GM19238 (cell line): Measurements from ENCODE around the gene HSP90AB1.
"Not testable (repeated sequence)": the region's sequence is repeated elsewhere in the genome, so short reads cannot be mapped to it uniquely, and the experiment has no call there.

Source experiments
- DNase-seq: peaks from one replicate; pipeline ENCODE4 v3.0.0; 2011; ENCODE audit warnings: low spot score; ENCODE audit not compliant: insufficient read length

HSP90AB1 gene

DNA sequence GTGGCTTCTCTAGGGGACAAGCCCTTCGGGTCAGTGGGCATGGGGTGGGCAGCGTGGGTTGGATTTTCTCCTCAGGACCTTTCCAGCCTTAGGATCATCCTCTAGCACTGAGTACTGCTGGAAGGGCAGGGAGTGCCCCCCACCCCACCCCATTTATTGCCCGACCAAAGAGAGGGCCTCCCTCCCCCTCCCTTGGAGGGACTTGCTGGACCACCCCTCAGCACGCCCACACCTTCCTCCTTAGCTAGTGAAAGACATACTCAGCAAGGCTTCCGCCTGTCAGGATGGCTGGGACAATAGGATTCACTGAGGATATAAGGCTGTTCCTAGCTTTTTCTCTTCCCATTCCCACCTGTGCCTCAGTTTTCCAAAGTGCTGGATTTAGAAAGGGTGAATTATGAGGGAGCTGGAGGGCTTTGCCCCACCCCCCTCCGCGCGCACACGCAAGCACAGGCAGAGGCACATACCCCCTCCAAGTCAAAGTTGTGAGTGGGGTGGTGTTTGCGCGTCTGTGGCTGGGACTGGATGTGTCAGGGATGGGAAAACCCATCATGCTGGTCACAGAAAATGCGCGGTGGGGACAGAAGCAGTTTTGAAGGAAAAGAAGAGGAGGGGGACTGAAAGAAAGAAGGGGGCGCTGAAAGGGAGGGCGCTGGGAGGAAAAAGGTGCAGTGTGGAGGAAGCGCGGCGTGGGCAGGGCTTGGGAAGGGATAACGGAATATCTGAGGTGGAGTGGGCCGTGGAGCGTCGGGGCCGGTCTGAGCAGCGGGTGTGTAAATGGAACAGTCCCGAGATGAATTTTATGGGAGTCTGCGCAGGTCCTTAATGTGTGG, 24.2 kb upstream of the HSP90AB1 start:
- no peak for DNase-seq

DNA sequence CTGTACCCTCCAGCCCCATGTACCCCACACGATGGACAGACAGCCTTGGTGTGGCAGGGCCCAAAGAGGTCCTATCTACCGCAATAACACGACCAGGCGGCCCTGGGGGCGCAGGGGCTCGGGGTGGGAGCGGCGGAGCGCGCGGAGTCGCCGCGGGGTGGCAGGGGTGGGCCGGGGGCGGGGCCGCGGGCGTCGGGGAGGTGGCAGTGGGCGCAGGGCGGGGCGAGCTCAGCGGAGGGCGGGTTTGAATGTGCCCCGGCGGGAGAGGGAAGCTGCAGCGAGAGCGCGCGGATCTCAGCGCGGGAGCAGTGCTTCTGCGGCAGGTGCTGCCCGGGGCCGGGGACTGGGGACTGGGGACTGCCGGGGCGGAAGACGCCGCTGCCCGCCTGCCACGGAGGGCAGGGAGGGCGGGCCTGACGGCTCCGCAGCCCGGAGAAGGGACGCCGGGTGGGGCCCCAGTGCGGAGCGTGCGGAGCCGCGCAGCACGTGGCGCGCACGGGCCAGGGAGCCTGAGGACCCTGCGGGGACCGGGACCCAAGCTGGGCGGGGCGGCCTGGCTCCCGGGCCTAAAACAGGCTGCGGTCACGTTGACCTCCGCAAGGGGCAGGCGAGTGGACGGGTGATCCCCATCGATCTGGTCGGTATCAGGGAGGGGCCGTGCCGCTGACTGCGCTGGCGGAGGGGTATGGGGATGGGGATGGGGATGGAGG, 23.4 kb upstream of the HSP90AB1 start, which contains the start of gene SLC29A1:
Gene SLC29A1, plus strand, starts transcription at position 277 of the 710 bp plus-strand sequence. CDS start 3,719 bp downstream, outside the sequence.
- peak; percentile 93 for DNase-seq

DNA sequence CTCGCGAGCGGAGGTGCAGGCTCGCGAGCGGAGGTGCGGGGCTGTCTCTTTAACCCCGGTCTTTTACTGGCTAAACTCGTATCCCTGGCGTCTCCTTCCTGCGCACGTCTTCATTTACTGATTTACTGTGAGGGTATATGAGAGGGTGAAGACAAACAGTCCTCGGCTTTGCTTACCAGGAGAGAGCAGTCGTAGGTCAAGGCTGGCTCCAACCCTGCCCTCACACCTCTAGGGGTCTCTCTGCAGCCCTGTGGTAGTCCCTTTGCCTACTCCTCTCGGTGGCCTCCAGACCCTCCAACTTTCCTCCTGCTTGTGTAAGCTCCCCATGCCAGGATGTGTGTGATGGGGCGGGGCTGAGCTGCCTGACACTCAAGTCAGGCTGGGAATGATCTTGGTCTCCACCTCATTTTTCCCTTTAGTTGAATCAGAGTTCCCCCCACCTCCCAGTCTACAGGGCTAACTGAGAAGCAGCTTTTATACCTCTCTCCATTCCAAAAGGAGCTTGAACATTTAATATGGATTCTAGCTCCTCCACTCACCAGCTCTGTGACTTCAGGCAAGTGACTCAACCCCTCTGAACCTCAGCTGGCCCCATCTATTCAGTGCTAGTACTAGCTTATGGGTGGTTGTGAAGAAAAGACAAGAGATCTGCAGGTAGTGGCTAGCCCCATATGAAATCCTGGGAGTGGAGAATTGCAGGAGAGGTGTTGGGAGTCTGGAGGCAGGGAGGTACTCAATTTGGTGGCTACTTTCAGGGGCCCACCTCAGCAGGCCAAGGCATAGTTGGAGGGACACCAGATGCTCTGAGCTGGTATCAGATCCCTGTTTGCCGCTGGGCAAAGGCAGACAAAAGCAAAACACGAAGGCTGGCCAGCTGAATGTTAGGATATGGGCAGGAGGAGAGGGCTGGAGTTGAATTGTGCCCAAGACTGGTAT, 22.6 kb upstream of the HSP90AB1 start:
- no peak for DNase-seq

DNA sequence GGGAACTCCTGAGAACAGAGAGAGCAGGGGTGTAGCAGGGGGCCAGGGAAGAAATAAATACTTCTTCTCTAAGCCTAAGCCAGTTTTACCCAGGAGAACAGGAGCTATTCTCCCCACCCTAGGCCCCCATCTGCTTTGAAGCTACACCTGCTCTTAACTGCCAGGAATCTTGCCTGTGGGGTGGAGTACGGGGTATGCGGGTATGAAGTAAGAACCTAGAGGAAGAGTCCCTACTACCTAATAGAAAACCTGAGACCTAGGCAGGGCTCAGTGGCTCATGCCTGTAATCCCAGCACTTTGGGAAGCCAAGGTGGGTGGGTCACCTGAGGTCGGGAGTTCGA, 22.0 kb upstream of the HSP90AB1 start:
- DNase-seq, result no peak

DNA sequence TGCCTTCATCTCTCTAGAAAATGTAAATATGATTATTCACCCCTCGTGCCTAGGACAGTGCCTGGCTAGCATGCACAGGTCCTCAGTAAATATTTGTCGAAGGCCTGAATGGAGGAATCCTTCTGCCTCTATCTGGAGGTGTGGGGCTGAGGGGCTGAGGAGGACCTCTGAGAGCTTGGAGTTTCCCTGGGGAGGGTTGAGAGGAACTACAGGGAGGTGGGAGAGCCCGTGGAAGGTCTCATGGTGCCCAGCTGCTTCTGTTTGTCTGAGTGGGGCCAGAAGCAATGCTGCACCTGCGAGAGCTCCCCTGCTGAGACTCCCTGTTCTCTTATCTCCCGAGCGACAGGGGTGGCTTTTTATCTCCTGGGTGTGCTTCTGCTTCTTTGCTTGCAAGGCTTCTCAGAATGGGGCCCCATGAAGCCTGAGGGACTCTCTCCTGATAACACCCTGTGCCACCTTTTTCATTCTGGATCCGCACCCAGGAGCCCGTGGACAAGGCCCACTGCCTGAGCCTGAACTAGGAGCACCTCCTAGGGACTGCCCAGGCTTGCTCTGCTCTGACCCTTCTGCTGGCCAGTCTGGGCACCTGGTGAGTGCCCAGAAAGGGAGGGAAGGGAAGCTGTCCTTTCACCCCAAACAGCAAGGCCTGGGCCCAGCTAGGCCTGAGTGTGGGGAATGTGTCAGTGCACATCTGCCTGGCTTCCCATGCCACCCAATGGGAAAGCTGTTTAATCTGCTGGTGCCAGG, 21.1 kb upstream of the HSP90AB1 start:
- no peak for DNase-seq

DNA sequence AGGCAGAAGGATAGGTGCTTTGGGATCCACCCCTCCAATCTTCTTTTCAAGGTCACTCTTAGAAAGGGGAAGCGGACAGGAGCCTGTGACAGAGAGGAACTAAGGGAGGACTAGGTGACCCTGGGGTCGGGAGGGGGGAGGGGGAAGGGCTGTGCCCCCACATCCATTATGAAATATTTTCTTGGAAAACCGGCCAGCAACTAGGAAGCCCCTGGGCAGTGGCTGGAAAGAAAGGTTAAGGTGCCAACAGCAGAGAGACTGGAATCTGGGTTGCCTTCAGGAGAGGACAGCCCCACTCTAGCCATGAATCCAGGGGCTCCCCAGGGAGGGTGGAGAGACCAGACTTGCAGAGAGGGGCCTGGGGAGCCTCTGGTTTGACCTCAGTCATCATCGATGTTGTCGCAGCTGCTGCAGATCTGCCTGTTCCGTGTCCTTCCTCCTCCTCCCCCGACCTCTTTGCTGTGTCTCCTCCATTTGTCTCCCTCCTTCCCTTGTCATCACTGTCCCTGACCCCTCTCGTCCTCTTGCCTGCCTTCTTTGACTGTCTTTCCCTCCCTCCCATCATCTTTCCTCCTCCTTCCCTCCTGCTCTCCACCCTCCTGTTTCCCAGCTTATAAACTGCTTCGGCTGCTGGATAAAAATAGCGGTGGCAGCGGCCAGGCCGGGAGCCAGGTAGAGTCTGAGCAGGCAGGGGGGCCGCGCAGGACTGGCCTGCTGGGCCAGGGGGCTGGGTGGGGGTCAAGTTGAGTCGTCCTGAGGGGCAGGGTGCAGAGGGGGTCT, 20.3 kb upstream of the HSP90AB1 start:
- DNase-seq, result no peak

DNA sequence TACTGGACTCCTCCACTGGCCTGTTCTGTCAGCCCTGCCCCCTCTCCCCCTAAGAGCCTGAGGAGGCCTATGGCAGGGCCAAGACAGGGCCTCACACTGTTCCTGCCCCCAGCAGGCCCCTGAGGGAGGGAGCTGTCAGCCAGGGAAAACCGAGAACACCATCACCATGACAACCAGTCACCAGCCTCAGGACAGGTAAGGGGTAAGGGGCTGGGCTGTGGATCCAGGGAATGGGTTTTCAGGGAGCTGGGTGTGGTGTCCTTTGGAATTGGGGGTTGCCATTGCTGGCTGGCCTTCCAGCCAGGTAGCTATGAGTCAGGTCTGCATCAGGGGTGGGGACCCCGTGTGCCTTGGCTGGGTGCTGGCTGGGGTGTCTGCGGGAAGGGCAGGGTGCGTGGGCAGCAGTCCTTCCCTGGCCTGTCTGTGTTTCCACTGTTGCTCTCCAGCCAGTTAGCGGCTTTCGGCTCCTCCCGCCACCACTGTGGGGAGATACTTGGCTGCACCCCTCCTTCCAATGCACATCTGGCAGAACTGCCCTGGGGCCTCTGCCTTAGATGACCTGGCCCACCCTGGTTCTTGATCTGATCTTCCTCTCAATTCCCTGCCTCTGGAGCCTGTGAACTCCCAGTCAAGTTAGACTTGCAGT, 19.6 kb upstream of the HSP90AB1 start:
- no peak for DNase-seq

DNA sequence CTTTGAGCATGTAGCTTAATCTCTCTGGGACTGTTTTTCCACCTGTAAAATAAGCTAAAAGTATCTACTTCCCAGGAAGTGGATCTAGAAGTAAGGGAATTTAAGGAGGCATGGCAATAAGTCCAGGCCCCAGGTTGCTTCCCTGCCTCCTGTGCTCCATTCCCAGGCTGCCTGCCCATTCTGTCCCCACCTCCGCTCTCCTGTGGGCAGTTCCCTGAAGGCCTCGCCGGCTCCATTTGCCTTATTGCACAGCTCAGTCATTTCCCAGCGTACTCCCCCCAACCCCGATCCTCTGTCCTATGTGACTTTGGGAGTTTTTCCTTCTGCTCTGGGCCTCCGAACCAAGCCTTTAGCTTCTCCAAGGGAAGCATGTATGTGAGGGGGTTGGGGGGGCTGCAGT, 18.9 kb upstream of the HSP90AB1 start:
- no peak for DNase-seq

DNA sequence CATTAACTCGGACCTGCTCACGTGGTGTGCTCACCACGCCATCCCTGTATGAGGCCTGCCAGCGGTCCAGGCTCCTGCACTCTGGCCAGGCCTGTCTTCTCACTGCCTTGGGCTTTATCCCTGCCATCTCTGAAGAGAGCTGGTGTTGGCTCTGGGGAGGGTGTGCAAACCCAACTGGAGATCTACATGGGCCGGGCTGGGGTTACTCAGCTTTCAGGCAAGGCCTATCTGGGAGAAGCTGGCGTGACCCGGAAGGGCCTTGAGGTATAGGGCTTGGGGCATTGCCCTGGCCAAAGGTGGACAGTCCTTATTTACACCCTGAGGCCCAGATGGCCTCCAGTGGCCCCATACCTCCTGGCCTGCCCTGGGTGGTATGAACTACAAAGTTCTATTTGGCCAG, 18.5 kb upstream of the HSP90AB1 start:
- no peak for DNase-seq

DNA sequence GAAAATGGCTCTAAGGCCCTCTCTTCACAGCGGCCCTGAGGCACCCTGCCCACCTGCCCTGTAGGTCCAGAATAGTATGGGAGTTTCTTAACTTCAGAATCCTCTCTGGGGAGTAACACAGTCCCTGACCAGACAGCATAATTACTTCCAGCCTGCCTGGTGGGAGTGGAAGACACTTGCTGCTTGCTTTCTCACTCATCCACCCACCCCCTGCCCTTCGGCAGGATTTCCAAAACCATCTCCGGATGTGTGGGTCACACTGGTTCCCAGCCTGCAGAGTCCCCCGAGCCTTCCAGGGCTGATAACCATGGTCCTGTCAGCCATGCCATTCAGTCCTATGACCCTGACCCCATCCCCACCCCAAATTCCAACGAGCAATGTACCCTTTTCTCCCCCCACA, 18.1 kb upstream of the HSP90AB1 start:
- DNase-seq, result no peak

DNA sequence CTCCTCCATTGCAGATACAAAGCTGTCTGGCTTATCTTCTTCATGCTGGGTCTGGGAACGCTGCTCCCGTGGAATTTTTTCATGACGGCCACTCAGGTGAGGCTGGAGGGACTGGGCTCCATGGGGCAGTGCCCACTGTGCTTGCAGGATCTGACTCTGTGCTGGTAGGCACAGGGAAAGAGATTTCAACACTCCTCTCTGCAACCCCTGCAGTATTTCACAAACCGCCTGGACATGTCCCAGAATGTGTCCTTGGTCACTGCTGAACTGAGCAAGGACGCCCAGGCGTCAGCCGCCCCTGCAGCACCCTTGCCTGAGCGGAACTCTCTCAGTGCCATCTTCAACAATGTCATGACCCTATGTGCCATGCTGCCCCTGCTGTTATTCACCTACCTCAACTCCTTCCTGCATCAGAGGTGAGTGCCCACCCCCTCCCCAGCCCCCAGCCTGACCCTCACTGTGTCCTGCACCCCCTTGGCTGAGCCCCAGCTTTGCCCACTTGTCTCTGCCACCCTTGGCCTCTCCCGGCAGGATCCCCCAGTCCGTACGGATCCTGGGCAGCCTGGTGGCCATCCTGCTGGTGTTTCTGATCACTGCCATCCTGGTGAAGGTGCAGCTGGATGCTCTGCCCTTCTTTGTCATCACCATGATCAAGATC, 17.4 kb upstream of the HSP90AB1 start:
- no peak for DNase-seq

DNA sequence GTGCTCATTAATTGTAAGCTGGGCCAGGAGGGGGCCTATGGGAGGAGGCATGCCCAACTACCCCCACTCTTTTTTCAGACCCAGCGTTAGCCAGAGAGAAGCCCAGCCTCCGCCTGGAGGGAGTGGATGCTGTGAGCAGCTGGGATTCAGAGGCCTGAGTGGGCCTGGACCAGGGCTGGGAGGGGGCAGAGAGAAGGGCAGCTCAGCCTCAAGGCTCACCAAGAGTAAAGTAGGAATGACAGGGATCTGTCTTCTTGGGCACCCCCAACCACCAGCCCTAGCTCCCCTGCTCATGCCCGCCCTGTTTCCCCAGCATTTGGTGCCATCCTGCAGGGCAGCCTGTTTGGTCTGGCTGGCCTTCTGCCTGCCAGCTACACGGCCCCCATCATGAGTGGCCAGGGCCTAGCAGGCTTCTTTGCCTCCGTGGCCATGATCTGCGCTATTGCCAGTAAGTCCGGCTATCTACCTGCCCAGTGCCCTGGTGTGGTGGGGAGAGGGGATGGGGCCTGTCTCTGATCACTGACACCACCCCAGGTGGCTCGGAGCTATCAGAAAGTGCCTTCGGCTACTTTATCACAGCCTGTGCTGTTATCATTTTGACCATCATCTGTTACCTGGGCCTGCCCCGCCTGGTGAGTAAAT, 16.7 kb upstream of the HSP90AB1 start:
- DNase-seq, result no peak

DNA sequence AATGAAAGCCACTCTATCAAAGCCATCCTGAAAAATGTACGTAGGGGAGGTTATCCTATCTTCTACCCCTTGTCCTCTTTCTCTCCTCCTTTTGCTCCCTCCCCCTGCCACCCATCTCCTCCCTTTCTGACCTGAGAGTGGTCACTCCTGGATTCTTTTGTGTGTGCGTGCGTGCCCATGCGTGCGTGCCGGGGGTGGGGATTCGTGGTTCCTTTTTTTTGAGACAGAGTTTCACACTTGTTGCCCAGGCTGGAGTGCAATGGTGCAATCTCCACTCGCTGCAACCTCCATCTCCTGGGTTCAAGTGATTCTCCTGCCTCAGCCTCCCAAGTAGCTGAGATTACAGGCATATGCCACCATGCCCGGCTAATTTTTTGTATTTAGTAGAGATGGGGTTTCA, 15.5 kb upstream of the HSP90AB1 start:
- DNase-seq, result not testable (repeated sequence)

DNA sequence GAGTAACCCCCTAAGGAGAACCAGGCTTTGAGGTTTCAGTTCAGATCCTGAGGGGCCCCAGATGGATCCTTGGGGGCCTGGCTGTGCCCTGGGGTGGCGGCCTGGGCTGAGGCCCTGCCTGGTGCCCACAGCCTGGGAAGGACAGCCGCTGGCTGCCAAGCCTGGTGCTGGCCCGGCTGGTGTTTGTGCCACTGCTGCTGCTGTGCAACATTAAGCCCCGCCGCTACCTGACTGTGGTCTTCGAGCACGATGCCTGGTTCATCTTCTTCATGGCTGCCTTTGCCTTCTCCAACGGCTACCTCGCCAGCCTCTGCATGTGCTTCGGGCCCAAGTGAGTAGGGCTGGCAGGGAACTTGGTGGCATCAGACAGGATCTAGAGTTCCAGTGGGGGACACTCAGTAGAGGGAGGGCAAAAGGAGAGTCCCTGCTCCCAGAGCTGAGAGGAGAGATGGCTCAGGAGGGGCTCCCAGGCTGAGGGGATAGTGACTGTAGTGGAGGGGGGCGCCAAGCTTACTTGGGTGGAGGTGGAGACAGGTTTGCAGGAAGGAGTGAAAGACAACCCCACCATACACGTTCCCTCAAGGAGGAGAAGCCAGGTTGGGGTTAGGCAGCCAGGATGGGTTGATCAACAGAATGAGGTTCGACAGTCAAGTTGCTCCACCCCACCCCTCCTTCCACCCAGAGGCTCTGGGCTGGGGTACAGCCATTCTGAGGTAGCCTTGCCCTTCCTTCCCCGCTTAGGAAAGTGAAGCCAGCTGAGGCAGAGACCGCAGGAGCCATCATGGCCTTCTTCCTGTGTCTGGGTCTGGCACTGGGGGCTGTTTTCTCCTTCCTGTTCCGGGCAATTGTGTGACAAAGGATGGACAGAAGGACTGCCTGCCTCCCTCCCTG, 14.0 kb upstream of the HSP90AB1 start:
- no peak for DNase-seq

DNA sequence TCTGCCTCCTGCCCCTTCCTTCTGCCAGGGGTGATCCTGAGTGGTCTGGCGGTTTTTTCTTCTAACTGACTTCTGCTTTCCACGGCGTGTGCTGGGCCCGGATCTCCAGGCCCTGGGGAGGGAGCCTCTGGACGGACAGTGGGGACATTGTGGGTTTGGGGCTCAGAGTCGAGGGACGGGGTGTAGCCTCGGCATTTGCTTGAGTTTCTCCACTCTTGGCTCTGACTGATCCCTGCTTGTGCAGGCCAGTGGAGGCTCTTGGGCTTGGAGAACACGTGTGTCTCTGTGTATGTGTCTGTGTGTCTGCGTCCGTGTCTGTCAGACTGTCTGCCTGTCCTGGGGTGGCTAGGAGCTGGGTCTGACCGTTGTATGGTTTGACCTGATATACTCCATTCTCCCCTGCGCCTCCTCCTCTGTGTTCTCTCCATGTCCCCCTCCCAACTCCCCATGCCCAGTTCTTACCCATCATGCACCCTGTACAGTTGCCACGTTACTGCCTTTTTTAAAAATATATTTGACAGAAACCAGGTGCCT, 13.3 kb upstream of the HSP90AB1 start:
- DNase-seq, result no peak

DNA sequence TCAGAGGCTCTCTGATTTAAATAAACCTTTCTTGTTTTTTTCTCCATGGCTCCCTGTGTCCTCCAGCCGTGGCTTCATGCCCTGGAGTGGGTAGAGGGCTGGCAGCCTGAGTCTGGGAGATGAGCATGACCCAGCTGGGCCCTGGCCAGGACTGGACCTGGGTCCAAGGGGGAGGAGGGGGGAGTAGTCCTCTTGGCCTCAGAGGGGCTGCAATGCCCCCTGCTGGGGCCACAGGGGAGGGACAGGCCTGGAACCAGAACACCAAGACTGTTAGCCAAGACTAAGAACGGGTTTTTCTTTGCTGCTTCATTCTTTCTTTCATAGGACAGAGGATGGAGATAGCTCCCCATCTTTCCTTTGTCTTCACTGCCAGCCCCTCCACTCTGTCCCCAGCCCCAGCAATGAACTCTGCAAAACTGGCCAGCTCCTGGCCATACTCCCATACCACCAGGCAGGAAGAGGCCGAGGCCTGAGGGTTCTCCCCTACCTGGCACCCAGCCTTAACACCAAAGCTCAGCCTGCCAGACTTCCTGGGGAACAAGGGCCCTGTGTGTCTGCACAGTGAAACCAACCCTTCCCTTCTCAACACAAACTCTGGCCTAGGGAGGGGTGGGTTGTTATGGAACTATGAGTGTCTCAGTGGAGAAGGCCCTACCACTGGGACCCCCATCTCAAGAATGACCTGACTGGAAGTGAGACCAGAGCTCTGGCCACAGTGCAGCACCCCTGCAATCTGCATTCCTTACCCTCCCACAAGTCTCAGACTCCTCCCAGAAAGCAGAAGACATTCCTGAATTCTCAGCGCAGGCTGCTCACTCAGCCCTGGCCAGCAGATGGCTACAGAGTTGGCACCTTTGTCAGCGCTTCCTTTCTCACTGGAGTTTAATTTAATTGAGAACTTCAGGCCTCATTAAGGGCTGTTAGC, 12.5 kb upstream of the HSP90AB1 start:
- DNase-seq, result no peak
